ENCODE results near the gene TXNDC11.

GRCh38 chr16:11634312-11634711 lies 108.3 kb downstream of the TXNDC11 start:
- TF ChIP-seq POLR2A (IDR thresholded peaks at IDR 0.05) (no peak), CTCF (IDR thresholded peaks at IDR 0.05) (no peak), POLR2AphosphoS5 (IDR thresholded peaks at IDR 0.05) (no peak)

Measured in breast epithelium (tissue), 3 donors.